Mucosa of descending colon (tissue), 3 donors: ENCODE results near the gene ZNF451. TPM values are rescaled to one million over a fixed set of nuclear protein-coding genes. Genes with fewer than 3 reads are reported as not detected.
"Not testable (repeated sequence)": the region's sequence is repeated elsewhere in the genome, so short reads cannot be mapped to it uniquely, and the experiment has no call there.

ENCODE experiments used
- ATAC-seq: fragments of 200-7000 bp; cut with Tn5 transposase; one replicate; pipeline ENCODE4 v1.9.1; 2020; ENCODE audit warnings: mild to moderate bottlenecking, moderate library complexity
- DNase-seq, 3 donors: peaks; one replicate each; pipeline ENCODE4 v3.0.0-alpha.2; 2020
- H3K36me3 ChIP-seq: fragments of 200-600 bp; one replicate; pipeline ENCODE4 v1.8.0; 2021; ENCODE audit warnings: low read depth, mild to moderate bottlenecking
- H3K4me1 ChIP-seq: fragments of 200-600 bp; one replicate; pipeline ENCODE4 v1.8.0; 2021; ENCODE audit warnings: low read depth, mild to moderate bottlenecking
- H3K4me3 ChIP-seq: fragments of 200-600 bp; one replicate; pipeline ENCODE4 v1.8.0; 2021; ENCODE audit warnings: mild to moderate bottlenecking
- H3K9me3 ChIP-seq: fragments of 200-600 bp; one replicate; pipeline ENCODE4 v1.8.0; 2021; ENCODE audit warnings: mild to moderate bottlenecking
- intact Hi-C, 2 donors: fragments of 100-400 bp; cut with DNase I in 1 of 2; cut with micrococcal nuclease in 1 of 2; formaldehyde crosslinking; loops; one replicate each; pipeline versions ENCODE4 v1.11.0 to v1.11.1; 2022; cut with DNase I, micrococcal nuclease
- total RNA-seq, 3 donors: library from RNA; stranded (reverse); fragmentation: NEBNext Ultra II Directional in 2 of 3; extraction: Animal tissue kit (Norgen Biotek cat#: 25700) in 2 of 3; gene quantifications; one replicate each; pipeline versions ENCODE4 v1.2.1 to v1.2.4, GENCODE V29; 2021 to 2023
- TF ChIP-seq, protein P1 (sequence below): fragments of 200-600 bp; IDR thresholded peaks from one replicate; pipeline ENCODE4 v1.8.0; 2022; ENCODE audit warnings: antibody characterized with exemption, mild to moderate bottlenecking
- donor health status: DM: no; HTN: no; CAD: no; lungs with moderate emphysema.
- donor health status: DM: no; HTN: no; CAD: no.
- donor health status: DM: no; HTN: yes; CAD: no.

ZNF451 gene
- total RNA-seq, 3 donors from 2014 or later = 34.6 to 58.5 (median 46.0) TPM

GRCh38 chr6:57089265-57089664 is 723 bp upstream of the ZNF451 start:
- no peaks in the 10 kb centered on the region for H3K9me3 ChIP-seq
- H3K4me1 ChIP-seq = peaks cover 28% of the 10 kb centered on the region
- DNase-seq (peak in 1 of 3 donors; percentile 9), ATAC-seq (no peak)
- intact Hi-C loops = no loop called here
- H3K4me3 ChIP-seq = no peak overlapping the region
- H3K36me3 ChIP-seq = no peaks in the 10 kb centered on the region
- TF ChIP-seq, protein P1, sequence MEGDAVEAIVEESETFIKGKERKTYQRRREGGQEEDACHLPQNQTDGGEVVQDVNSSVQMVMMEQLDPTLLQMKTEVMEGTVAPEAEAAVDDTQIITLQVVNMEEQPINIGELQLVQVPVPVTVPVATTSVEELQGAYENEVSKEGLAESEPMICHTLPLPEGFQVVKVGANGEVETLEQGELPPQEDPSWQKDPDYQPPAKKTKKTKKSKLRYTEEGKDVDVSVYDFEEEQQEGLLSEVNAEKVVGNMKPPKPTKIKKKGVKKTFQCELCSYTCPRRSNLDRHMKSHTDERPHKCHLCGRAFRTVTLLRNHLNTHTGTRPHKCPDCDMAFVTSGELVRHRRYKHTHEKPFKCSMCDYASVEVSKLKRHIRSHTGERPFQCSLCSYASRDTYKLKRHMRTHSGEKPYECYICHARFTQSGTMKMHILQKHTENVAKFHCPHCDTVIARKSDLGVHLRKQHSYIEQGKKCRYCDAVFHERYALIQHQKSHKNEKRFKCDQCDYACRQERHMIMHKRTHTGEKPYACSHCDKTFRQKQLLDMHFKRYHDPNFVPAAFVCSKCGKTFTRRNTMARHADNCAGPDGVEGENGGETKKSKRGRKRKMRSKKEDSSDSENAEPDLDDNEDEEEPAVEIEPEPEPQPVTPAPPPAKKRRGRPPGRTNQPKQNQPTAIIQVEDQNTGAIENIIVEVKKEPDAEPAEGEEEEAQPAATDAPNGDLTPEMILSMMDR = no peak

DNA sequence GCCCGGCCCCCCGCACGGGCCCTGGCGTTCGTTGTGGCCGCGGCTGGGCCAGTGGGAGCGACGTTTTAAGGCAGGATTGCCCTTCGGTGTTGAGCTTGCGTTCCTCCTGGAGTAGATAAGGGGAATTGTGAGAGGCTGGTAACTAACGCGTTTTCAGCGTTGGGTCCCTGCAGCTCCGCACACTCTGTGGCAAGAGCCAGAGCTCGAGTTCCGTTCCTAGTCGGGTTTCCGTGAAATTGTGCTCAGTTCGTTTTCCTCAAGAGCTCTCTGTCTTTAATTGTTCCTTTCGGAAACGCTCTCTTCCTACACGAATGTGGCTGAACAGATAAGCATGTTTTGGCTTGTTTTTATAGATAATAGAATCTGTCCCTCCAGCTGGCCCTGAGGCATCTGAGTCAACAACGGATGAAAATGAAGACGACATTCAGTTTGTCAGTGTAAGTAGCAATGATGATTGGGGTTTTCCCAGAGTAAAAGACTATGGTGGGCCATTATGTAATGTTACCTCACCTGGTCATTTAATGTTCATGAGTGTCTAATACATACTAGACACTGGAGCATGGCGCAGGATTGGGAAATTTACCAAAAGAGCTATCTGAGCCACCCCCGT is 575 bp downstream of the ZNF451 start:
- H3K36me3 ChIP-seq, H3K9me3 ChIP-seq, DNase-seq, H3K4me3 ChIP-seq, intact Hi-C loops: not testable (repeated sequence)
- peak; percentile 35 for ATAC-seq
- H3K4me1 ChIP-seq = peaks cover 28% of the 10 kb centered on the region

DNA sequence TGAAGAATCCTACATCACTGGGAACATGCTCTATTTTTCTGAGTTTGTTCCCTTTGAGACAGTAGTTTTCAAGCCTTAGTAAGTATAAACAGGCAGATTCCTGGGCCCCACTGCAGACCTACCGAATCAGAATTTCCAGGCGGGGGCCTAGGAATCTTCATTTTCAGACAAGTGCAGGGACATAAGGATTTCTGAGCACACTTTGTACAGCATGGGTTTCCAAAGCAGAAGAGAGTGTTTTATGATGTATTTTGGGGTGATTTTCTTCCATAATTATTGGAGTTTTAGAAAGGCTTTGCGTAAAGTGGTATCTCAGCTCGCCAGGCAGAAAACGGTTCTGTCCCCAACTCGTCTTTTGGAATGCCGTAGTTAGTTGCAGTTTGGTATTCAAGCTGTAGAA is 1.4 kb downstream of the ZNF451 start:
- H3K36me3 ChIP-seq, ATAC-seq, H3K4me3 ChIP-seq, H3K9me3 ChIP-seq, intact Hi-C loops, DNase-seq: not testable (repeated sequence)
- peaks cover 28% of the 10 kb centered on the region for H3K4me1 ChIP-seq

GRCh38 chr6:57094689-57095088 is 4.7 kb downstream of the ZNF451 start:
- intact Hi-C loops = no loop called here
- no peak for ATAC-seq
- H3K4me3 ChIP-seq = no peak overlapping the region
- H3K4me1 ChIP-seq = peaks cover 24% of the 10 kb centered on the region
- TF ChIP-seq, protein P1 = no peak
- no peak for DNase-seq
- H3K9me3 ChIP-seq = no peaks in the 10 kb centered on the region
- no peaks in the 10 kb centered on the region for H3K36me3 ChIP-seq

DNA sequence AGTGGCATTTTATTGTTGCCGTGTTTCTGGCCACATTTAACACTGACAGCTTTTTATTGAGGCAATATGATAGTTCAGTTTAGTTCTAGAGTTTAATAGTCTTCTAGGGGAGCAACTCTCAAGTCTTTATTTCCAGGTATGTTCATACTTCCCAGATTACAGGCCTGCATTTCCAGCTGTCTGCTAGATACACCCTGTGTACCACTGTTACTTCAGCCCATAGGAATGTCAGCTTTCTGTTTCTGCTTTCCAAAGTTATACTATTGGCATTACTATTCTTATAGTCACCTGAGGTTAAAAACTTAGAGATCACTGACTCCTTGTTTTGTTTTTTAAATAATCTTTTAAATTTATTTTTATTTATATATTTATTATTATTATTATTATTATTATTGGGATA is 7.6 kb downstream of the ZNF451 start:
- Histone ChIP-seq H3K36me3 (no peaks in the 10 kb centered on the region), H3K4me1 (peaks cover 8% of the 10 kb centered on the region), H3K4me3 (no peak overlapping the region), H3K9me3 (no peaks in the 10 kb centered on the region)
- intact Hi-C loops = no loop called here
- TF ChIP-seq, protein P1 = no peak
- DNase-seq = no peak
- ATAC-seq = peak; percentile 28

DNA sequence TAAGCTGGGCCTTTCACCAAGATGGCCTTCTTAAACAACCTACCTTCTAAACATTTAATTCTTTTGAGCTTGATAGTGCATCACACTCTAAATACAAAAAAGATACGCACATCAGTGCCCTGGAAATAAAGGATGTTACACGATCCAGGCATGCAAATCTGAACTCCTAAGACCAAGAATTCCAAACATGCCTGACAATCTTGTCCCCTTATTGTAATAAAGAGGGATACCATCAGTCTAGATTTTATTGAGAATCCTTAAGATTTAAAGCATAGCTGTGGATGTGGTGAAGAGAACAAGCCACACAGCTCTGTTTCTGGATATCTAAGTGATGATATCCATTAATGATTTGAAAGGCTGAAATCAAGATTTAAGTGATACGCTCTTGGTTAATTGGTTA is 13.0 kb downstream of the ZNF451 start:
- H3K4me1 ChIP-seq = no peaks in the 10 kb centered on the region
- no peaks in the 10 kb centered on the region for H3K9me3 ChIP-seq
- H3K4me3 ChIP-seq = no peak overlapping the region
- H3K36me3 ChIP-seq = no peaks in the 10 kb centered on the region
- DNase-seq = no peak
- TF ChIP-seq, protein P1 = no peak
- no peak for ATAC-seq
- intact Hi-C loops = no loop called here

DNA sequence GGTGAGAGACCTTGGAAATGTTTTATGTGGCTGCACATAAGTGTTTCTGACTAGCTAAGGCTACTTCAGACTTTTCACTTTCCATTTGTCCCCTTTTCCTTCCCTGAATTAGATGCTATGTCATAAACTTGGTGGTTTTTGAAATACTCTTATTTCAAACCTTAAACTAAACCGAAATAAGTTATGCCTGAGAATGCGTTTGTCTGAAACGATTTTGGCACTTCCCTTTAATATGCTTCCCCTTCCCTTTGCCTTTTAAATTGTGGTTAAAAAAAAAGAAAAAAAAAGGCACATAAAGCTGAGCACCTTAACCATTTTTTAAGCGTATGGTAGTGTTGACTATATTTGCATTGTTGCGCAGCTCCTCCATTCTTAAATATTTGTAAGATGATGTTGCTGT is 14.3 kb downstream of the ZNF451 start:
- DNase-seq (no peak), ATAC-seq (no peak)
- H3K9me3 ChIP-seq = no peaks in the 10 kb centered on the region
- no peaks in the 10 kb centered on the region for H3K4me1 ChIP-seq
- TF ChIP-seq, protein P1 = no peak
- intact Hi-C loops = no loop called here
- H3K4me3 ChIP-seq = no peak overlapping the region
- no peaks in the 10 kb centered on the region for H3K36me3 ChIP-seq
